Sciatic nerve (tissue), 2 donors: ENCODE measurements around the gene KIF14. TPM values are rescaled to one million over a fixed set of nuclear protein-coding genes. Genes with fewer than 3 reads are reported as not detected.

Source experiments
- ATAC-seq: fragments of 200-7000 bp; cut with Tn5 transposase; one replicate; pipeline ENCODE4 v1.9.1; 2020; ENCODE audit warnings: mild to moderate bottlenecking, moderate library complexity
- DNase-seq: peaks from one replicate; pipeline ENCODE4 v3.0.0-alpha.2; 2020; ENCODE audit warnings: low spot score
- intact Hi-C: fragments of 100-400 bp; cut with DNase I; formaldehyde crosslinking; loops from one replicate; pipeline ENCODE4 v1.14.2; 2022
- total RNA-seq: library from RNA; stranded (reverse); fragmentation: NEBNext Ultra II Directional; extraction: Animal tissue kit (Norgen Biotek cat#: 25700); gene quantifications from one replicate; pipeline ENCODE4 v1.2.1, GENCODE V29; 2021
- donor health status: DM: no; HTN: no; CAD: no.
- donor health status: DM: no; HTN: no; CAD: no.

Gene KIF14
- total RNA-seq, 1 donor from 2014 or later, result 0.22 TPM

- DNase-seq (no peak), ATAC-seq (no peak)
- intact Hi-C loops, result no loop called here
These were observed 102.0 kb downstream of the KIF14 start for GRCh38 chr1:200518524-200518923.

- no peak for DNase-seq
- intact Hi-C loops, result no loop called here
- no peak for ATAC-seq
These were observed 108.4 kb downstream of the KIF14 start for GRCh38 chr1:200512191-200512590.

- intact Hi-C loops, result no loop called here
- DNase-seq, result peak; percentile 82
- peak; percentile 82 for ATAC-seq
These were observed 110.3 kb downstream of the KIF14 start for GRCh38 chr1:200510228-200510623.

GRCh38 chr1:200506471-200506870 is 114.1 kb downstream of the KIF14 start:
- DNase-seq (no peak), ATAC-seq (no peak)
- intact Hi-C loops, result no loop called here

GRCh38 chr1:200505257-200505656 is 115.3 kb downstream of the KIF14 start:
- intact Hi-C loops, result no loop called here
- ATAC-seq (no peak), DNase-seq (no peak)

Other genes with a start within 250 kb of the KIF14 start
- 16.1 TPM for gene ZNF281, start 210.7 kb downstream of the KIF14 start, total RNA-seq
- 25.4 TPM for gene DDX59, start 49.2 kb upstream of the KIF14 start, total RNA-seq
- gene CAMSAP2, start 118.1 kb upstream of the KIF14 start, total RNA-seq, result 45.4 TPM